Motor neuron (in vitro differentiated cells): ENCODE measurements around the gene CNN2. TPM values are rescaled to one million over a fixed set of nuclear protein-coding genes. Genes with fewer than 3 reads are reported as not detected.

Experiments used
- ATAC-seq, 8 experiments: fragments of 200-7000 bp; cut with Tn5 transposase; replicated peaks in 6 of 8; 2 replicates each; pipeline ENCODE4 v1.8.0; 2021; ENCODE audit warnings: mild to moderate bottlenecking in 8 of 8, moderate library complexity in 8 of 8
- H3K27ac ChIP-seq, 2 donors: fragments of 250-450 bp; sonication (Bioruptor Pico); 2 replicates each; pipeline ENCODE4 v1.9.0; 2021; ENCODE audit warnings: antibody characterized with exemption in 2 of 2, mild to moderate bottlenecking in 2 of 2, moderate library complexity in 1 of 2
- H3K4me1 ChIP-seq, 2 donors: fragments of 250-450 bp; sonication (Bioruptor Pico); replicated peaks in 1 of 2; 2 replicates each; pipeline ENCODE4 v1.6.1; 2021; ENCODE audit warnings: antibody characterized with exemption in 2 of 2, mild to moderate bottlenecking in 2 of 2, moderate library complexity in 1 of 2
- H3K4me3 ChIP-seq, 5 donors: fragments of 250-450 bp; sonication (Bioruptor Pico); 2 replicates each; pipeline ENCODE4 v1.9.0; 2021; ENCODE audit warnings: antibody characterized with exemption in 5 of 5, mild to moderate bottlenecking in 5 of 5, moderate library complexity in 4 of 5
- WGBS, 10 experiments: fragments of 450-650 bp; shearing (Covaris generic); methylation state at CpG; one replicate each; pipeline ENCODE4 v1.0.0; 2022; 5-methylcytosine and 5-hydroxymethylcytosine counted together
- in situ Hi-C, 9 experiments: fragments of 400-800 bp; cut with MboI; loops; one replicate each; pipeline ENCODE4 v1.15.0; 2021; ENCODE audit warnings: low sequenced_read_pairs in 9 of 9, low pct_unique_long_range_greater_than_20kb in 2 of 9; ENCODE audit not compliant: unreplicated experiment in 9 of 9
- total RNA-seq, 8 experiments: library from RNA; unstranded; fragments of 300-600 nt; gene quantifications; 2 replicates each; pipeline versions ENCODE4 v1.2.3 to v1.2.4, GENCODE V29; 2022

Gene CNN2
- total RNA-seq, 8 experiments from 2014 or later: 24.9 to 141 (median 63.0) TPM

DNA sequence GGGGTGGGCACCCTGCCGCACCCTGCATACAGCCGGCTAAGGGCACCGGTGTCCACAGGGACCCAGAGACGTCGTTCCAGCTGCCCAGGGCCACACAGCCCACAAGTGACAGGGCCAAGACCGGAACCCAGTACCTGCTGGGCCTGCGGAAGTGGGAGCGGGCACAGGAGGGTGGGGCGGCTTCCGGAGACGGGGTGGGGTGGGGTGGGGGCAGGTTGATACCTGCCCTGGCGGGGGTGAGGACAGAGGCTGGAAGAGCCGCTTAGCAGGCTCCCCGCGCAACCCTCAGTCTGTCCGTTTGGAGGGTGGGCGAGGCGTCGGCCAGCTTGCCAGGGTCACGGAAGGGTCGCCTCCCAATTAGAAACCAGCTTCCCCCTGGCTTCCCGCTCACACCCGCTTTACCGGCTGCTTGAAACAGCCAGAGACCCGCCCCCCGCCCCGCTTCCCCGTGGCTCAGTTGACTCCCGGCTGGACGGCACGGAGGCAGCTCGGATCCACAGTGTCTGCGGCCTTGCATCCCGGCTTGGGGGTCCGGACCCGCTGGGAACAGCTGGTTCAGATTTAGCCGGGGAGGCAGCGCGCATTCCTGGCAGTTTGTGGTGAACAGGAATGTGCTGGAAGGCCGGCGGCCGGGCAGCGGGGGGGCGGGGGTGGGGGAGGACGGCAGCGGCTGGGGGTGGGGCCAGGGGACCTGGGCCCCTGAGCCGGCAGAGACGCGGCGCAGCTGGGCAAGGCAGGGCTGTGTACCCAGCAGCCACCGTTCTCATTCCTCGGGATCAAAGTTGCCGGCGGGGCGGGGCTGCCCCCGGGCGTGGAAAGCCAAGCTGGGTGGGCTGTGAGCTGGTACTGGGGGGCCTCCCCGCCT is 1.9 kb downstream of the CNN2 start:
- Histone ChIP-seq H3K4me3 (peak overlapping the region; percentile 47 to 89 (median 78)), H3K27ac (peak overlapping the region; percentile 25 to 49), H3K4me1 (peaks cover 0 to 5% of the 10 kb centered on the region in 2 donors)
- WGBS, 10 experiments: 0% methylated on average over 1 to 4 of the region's 58 CpGs; no CpG with 5 or more reads in 8 of the 10 experiments
- in situ Hi-C loops: no loop called here
- ATAC-seq: peak; percentile 43 to 72 (median 60)

DNA sequence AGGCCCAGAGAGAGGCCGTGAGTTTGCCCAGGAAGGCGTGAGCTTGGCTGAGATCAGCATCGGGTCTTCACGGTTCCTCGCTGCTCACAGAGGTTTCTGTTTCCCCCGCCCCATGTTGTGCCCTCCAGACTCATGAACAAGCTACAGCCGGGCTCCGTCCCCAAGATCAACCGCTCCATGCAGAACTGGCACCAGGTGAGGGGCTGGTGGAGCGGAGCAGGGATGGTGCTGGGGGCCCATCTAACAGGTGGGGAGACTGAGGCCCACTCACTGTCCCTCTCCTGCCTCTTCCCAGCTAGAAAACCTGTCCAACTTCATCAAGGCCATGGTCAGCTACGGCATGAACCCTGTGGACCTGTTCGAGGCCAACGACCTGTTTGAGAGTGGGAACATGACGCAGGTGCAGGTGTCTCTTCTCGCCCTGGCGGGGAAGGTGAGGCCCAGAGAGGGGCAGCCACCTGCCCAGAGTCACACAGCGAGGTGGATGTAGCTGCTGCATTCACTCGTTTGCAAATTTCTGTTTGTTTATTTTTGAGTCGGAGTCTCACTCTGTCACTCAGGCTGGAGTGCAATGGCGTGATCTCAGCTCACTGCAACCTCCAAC is 6.0 kb downstream of the CNN2 start:
- no peak overlapping the region for H3K27ac ChIP-seq
- H3K4me1 ChIP-seq: peaks cover 0 to 5% of the 10 kb centered on the region in 2 donors
- no peak for ATAC-seq
- in situ Hi-C loops: no loop called here
- WGBS, 10 experiments: 78 to 99% (median 94%) methylated on average over 4 to 12 of the region's 20 CpGs; no CpG with 5 or more reads in 4 of the 10 experiments
- H3K4me3 ChIP-seq: no peak overlapping the region

DNA sequence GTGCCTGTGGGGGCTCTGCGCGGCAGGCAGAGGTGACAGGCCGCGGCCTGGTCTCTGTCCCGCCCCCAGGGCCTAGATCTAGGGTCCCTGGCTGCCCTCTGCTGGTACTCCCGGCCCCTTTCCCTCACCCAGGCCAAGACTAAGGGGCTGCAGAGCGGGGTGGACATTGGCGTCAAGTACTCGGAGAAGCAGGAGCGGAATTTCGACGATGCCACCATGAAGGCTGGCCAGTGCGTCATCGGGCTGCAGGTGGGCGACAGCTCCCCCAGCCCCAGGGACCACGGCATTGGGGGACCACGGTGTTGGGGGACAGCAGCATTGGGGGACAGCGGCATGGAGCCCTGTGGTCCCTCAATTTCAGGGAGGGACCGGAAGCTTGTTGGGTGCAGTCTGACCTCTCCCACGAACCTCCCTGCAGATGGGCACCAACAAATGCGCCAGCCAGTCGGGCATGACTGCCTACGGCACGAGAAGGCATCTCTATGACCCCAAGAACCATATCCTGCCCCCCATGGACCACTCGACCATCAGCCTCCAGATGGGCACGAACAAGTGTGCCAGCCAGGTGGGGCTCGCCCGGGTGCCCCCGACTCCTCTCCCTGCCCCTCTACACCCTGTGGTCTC is 9.7 kb downstream of the CNN2 start:
- in situ Hi-C loops: no loop called here
- ATAC-seq: no peak
- 95 to 100% methylated on average over 3 to 11 of the region's 29 CpGs; no CpG with 5 or more reads in 8 of the 10 experiments for WGBS, 10 experiments

DNA sequence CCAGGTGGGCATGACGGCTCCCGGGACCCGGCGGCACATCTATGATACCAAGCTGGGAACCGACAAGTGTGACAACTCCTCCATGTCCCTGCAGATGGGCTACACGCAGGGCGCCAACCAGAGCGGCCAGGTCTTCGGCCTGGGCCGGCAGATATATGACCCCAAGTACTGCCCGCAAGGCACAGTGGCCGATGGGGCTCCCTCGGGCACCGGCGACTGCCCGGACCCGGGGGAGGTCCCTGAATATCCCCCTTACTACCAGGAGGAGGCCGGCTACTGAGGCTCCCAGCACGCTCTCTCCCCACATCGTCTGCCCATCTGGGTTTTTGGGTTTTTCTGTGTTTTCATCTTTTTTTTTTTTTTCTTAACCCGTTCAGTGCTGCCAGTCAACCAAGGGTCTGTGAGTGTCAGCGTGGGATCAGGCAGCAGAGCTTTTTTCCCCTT is 11.2 kb downstream of the CNN2 start:
- H3K4me3 ChIP-seq: no peak overlapping the region
- WGBS, 10 experiments: 68 to 100% (median 80%) methylated on average over 1 to 13 of the region's 22 CpGs; no CpG with 5 or more reads in 5 of the 10 experiments
- ATAC-seq: no peak
- in situ Hi-C loops: no loop called here
- no peak overlapping the region for H3K27ac ChIP-seq
- H3K4me1 ChIP-seq: peaks cover 3 to 6% of the 10 kb centered on the region in 2 donors

More for the DNA sequence above, 9.7 kb downstream of the CNN2 start:
- Histone ChIP-seq H3K27ac (no peak overlapping the region), H3K4me3 (no peak overlapping the region), H3K4me1 (peaks cover 2 to 3% of the 10 kb centered on the region in 2 donors)

DNA sequence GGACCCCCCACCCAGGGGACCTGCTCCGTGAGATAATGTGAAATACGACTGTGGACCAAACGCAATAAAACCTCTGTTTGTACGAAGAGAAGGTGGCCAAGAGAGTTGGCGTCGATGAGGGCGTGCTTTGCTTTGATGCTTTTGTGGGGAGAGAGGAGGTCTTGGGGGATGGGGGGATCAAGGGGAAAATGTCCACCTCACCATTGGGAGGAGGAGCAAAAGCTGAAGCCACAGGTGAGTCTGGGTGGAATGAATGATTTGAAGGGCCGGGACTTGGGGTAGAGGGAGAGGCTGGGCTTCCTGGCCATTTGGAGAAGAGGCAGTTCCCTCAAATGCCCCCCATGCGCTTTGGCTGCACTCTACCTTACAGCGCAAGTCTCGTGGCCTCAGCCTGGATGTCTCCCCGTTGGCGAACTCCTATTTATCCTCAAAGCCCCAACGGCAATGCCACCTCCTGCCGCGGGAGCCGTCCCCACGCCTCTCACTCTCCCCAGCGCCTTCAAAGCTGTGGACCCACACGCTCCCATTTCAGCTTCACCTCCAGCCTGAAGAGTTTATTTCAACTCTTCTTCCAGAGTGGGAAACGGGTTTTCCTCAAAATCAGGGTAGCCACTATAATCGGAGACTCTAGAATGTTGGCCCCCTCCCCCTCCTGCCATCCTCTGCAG is 12.7 kb downstream of the CNN2 start:
- H3K27ac ChIP-seq: no peak overlapping the region

DNA sequence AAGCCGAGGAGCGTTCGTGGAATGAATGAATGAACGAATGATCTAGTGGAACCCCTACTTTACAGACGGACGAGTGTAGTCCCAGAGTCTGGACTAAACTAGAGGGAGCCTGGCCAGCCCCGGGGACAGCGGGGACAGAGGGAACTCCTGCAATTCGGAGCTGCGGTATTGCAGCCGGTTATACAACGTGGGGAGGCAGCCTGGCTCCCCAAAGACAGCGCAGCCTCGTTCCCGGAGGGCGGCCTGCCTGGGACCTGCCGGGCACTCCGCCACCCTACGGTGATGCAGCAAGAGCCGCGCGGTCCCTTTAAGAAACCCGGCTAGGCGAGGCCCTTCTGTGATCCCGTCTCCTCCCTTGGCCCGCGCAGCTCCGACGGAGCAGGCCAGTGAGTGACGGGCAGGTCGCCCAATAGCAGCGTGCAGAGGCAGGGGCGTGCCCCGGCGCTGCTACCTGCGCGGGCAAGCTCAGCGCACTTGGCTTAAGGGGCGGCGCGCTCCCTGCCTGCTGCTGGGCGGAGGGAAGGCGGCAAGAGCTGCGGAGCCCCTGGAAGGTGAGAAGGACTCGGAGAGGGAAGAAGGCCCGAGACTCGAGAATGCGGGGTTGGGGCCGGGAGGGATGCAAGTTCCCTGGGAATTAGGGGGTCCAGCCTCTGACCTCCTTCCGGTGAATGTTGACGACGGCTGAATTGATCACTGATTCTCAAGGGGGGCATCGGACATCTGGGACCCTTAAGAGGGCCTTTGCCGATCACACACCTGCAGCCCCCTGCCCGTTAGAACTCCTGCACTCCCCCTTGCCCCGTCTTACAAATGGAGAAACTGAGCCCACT is 13.5 kb downstream of the CNN2 start, which contains the start of gene ABCA7:
Gene ABCA7 (plus strand): TSS at position 462 of the 830 bp plus-strand sequence. CDS start 1,255 bp downstream, outside the sequence.
- H3K4me1 ChIP-seq: peaks cover 3 to 6% of the 10 kb centered on the region in 2 donors
- WGBS, 10 experiments: 0 to 20% (median 4%) methylated on average over 1 to 15 of the region's 56 CpGs; no CpG with 5 or more reads in 2 of the 10 experiments
- peak; percentile 57 to 95 (median 92) for ATAC-seq
- in situ Hi-C loops: no loop called here
- peak within 1 kb of the TSS; percentile 43 to 57 (median 48) for H3K4me3 ChIP-seq
- no peak within 1 kb of the TSS for H3K27ac ChIP-seq

More for the DNA sequence above, 12.7 kb downstream of the CNN2 start:
- 25 to 53% (median 39%) methylated on average over 2 to 7 of the region's 22 CpGs; no CpG with 5 or more reads in 4 of the 10 experiments for whole genome bisulfite sequencing, 10 experiments
- Histone ChIP-seq H3K4me3 (peak overlapping the region in 3 of 5 donors; percentile 48 to 57 (median 50)), H3K4me1 (peaks cover 3 to 6% of the 10 kb centered on the region in 2 donors)
- ATAC-seq: no peak
- in situ Hi-C loops: no loop called here

DNA sequence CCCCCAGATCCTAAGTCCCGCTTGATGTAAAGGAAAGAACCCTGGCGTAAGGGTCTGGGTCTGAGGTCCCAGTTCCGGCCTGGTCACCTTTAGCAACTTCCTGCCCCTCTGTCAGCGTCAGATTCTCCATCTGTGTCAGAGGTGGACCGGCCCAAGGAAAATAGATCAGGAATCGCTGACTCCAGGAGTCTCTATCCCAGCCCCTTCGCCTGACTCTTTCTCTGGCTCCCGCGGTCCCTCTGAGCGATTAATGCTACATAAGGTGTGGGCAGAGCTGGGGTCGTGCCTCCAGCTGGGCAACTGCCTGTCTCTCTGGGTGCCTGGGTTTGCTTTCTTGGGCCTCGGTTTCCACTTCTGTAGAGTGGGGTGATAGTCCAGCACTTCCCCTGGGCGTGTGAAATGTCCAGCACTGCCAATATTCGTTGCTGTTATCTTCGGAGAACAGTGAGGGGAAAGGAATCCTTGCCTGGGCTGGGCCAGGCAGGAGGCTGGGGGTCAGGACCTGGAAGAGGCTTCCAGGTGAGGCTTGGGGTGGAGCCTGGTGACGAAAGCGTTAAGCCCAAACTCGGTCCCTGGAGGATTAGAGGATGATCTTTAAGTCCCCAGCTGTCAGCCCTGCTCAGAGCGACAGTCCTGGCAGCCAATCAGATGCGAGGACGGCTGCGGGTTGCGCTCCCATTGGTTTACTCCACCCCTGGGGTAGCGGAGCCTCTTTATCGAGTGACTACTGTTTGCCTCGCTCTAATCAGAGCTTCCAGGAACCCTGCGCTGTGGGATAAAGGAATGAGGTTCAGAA is 14.3 kb downstream of the CNN2 start:
- ATAC-seq: peak; percentile 46 to 72 (median 68)
- WGBS, 10 experiments: 0 to 20% (median 2%) methylated on average over 1 to 15 of the region's 27 CpGs; no CpG with 5 or more reads in 3 of the 10 experiments

DNA sequence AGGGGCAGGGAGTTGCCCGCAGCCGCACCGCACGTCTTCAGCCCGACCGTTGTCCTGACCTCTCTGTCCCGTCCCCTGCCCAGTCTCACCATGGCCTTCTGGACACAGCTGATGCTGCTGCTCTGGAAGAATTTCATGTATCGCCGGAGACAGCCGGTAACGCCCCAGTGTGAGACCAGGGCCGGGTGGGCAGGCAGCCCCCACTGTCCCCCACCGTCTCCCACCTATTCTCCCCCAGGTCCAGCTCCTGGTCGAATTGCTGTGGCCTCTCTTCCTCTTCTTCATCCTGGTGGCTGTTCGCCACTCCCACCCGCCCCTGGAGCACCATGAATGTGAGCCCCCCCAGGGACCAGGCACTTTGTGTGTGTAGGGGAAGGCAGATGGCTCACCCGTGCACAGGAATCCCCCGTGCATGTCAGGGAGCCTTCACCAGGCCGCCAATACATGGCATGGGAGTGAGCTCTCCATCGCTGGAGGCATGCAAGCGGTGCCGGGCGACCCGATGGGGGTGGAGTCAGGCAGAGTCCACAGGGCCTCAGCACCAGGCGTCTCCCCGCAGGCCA is 14.9 kb downstream of the CNN2 start:
- in situ Hi-C loops: no loop called here
- H3K4me3 ChIP-seq: peak overlapping the region; percentile 43 to 57 (median 48)
- WGBS, 10 experiments: 0 to 80% (median 66%) methylated on average over 2 to 9 of the region's 26 CpGs; no CpG with 5 or more reads in 6 of the 10 experiments
- H3K4me1 ChIP-seq: peaks cover 3 to 6% of the 10 kb centered on the region in 2 donors
- no peak overlapping the region for H3K27ac ChIP-seq
- ATAC-seq: peak in 1 of 8 experiments; percentile 5

More for the DNA sequence above, 14.3 kb downstream of the CNN2 start:
- Histone ChIP-seq H3K27ac (no peak overlapping the region), H3K4me1 (peaks cover 3 to 6% of the 10 kb centered on the region in 2 donors), H3K4me3 (peak overlapping the region; percentile 43 to 57 (median 48))
- in situ Hi-C loops: no loop called here

DNA sequence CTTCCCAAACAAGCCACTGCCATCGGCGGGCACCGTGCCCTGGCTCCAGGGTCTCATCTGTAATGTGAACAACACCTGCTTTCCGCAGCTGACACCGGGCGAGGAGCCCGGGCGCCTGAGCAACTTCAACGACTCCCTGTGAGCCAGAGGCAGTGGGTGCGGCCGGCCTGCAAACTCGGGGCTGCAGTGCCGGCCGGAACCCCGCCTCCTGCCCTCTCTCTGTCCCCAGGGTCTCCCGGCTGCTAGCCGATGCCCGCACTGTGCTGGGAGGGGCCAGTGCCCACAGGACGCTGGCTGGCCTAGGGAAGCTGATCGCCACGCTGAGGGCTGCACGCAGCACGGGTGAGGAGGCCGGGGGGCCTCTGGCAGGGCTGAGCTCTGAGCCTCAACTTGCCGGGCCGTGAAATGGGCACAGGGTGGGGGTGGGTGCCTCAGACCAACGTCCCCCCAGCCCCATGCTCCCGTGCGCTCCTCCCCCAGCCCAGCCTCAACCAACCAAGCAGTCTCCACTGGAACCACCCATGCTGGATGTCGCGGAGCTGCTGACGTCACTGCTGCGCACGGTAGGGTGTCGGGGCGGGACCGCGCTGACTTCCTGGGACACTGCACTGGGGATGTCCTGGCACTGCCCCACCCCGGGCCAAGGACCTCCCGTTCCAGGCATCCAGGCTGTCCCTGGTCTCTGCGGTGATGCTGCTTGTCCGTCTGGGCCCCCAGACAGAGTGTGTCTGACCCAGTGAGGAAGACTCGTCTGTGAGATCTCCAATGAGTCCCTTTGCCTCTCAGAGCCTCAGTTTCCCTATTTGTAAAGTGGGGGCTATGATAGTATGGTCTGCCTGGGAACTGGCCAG is 15.7 kb downstream of the CNN2 start:
- 0 to 70% methylated on average over 2 of the region's 43 CpGs; no CpG with 5 or more reads in 8 of the 10 experiments for WGBS, 10 experiments
- H3K4me3 ChIP-seq: no peak overlapping the region
- ATAC-seq: peak in 3 of 8 experiments; percentile 1 to 26 (median 9)
- no peak overlapping the region for H3K27ac ChIP-seq
- in situ Hi-C loops: no loop called here
- H3K4me1 ChIP-seq: peaks cover 3 to 6% of the 10 kb centered on the region in 2 donors
